Measurements from ENCODE around the gene GCNT2. TPM values are rescaled to one million over a fixed set of nuclear protein-coding genes. Genes with fewer than 3 reads are reported as not detected.

GCNT2 gene
- polyA plus RNA-seq, 3 donors = 3.5 to 10.0 (median 4.3) TPM

DNA sequence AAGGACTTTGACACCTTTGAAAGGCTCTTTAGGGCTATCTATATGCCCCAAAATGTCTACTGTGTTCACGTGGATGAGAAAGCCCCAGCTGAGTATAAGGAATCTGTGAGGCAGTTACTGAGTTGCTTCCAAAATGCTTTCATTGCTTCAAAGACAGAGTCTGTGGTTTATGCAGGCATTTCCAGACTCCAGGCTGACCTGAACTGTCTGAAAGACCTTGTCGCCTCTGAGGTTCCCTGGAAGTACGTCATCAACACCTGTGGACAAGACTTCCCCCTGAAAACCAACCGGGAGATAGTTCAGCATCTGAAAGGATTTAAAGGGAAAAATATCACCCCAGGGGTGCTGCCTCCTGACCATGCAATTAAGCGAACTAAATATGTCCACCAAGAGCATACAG is 65.2 kb downstream of the GCNT2 start:
- Histone ChIP-seq H3K4me1 (ENCODE audit: control insufficient read depth in 1 of 2, insufficient read depth in 2 of 2, low read length in 2 of 2) (peaks cover 5 to 9% of the 10 kb centered on the region in 2 donors), H3K79me2 (ENCODE audit: insufficient read depth, low read length) (peaks cover 61% of the 10 kb centered on the region), H3K9me3 (replicated peaks in 1 of 2; ENCODE audit: control insufficient read depth in 1 of 2, insufficient read depth in 1 of 2, low read length in 2 of 2) (no peaks in the 10 kb centered on the region), H3K27me3 (ENCODE audit: control insufficient read depth in 2 of 2, insufficient read depth in 2 of 2, low read length in 2 of 2) (no peaks in the 10 kb centered on the region), H3K4me2 (replicated peaks; ENCODE audit: extremely low read depth, low read length, poor library complexity, severe bottlenecking) (no peak overlapping the region), H3K9ac (ENCODE audit: insufficient read depth, low read length, poor library complexity, severe bottlenecking) (no peak overlapping the region), H3K36me3 (replicated peaks in 1 of 2; ENCODE audit: control insufficient read depth in 1 of 2, insufficient read depth in 2 of 2, low read length in 2 of 2) (peaks cover 3 to 28% of the 10 kb centered on the region in 2 donors), H3K27ac (ENCODE audit: low read depth in 1 of 2, low read length in 2 of 2) (peak overlapping the region in 1 of 2 donors; percentile 43), H4K20me1 (ENCODE audit: insufficient read depth, low read length) (peaks cover 75% of the 10 kb centered on the region), H2AFZ (ENCODE audit: insufficient read depth, low read depth, low read length, poor library complexity, severe bottlenecking) (no peak overlapping the region), H3K4me3 (replicated peaks in 1 of 3; ENCODE audit: low read depth in 2 of 3, low read length in 3 of 3) (no peak overlapping the region)
- H3K27ac Mint-ChIP-seq = peak overlapping the region in 2 of 7 donors; percentile 7 to 48
- 100% methylated on average over 2 of the region's 5 CpGs for WGBS (ENCODE audit: insufficient coverage)
- H3K9me3 Mint-ChIP-seq = peaks cover 0 to 3% (median 0%) of the 10 kb centered on the region in 7 donors
- peaks cover 24 to 35% of the 10 kb centered on the region in 2 donors for H3K36me3 Mint-ChIP-seq
- peaks cover 24% of the 10 kb centered on the region for H3K4me1 Mint-ChIP-seq
- H3K4me3 Mint-ChIP-seq = no peak overlapping the region
- peaks cover 0 to 2% (median 1%) of the 10 kb centered on the region in 3 donors for H3K27me3 Mint-ChIP-seq (ENCODE audit: low read depth in 3 of 3)
- DNase-seq = no peak
- intact Hi-C loops (cut with micrococcal nuclease) = no loop called here
- TF ChIP-seq, protein P1, sequence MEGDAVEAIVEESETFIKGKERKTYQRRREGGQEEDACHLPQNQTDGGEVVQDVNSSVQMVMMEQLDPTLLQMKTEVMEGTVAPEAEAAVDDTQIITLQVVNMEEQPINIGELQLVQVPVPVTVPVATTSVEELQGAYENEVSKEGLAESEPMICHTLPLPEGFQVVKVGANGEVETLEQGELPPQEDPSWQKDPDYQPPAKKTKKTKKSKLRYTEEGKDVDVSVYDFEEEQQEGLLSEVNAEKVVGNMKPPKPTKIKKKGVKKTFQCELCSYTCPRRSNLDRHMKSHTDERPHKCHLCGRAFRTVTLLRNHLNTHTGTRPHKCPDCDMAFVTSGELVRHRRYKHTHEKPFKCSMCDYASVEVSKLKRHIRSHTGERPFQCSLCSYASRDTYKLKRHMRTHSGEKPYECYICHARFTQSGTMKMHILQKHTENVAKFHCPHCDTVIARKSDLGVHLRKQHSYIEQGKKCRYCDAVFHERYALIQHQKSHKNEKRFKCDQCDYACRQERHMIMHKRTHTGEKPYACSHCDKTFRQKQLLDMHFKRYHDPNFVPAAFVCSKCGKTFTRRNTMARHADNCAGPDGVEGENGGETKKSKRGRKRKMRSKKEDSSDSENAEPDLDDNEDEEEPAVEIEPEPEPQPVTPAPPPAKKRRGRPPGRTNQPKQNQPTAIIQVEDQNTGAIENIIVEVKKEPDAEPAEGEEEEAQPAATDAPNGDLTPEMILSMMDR (IDR thresholded peaks at IDR 0.05) = no peak

DNA sequence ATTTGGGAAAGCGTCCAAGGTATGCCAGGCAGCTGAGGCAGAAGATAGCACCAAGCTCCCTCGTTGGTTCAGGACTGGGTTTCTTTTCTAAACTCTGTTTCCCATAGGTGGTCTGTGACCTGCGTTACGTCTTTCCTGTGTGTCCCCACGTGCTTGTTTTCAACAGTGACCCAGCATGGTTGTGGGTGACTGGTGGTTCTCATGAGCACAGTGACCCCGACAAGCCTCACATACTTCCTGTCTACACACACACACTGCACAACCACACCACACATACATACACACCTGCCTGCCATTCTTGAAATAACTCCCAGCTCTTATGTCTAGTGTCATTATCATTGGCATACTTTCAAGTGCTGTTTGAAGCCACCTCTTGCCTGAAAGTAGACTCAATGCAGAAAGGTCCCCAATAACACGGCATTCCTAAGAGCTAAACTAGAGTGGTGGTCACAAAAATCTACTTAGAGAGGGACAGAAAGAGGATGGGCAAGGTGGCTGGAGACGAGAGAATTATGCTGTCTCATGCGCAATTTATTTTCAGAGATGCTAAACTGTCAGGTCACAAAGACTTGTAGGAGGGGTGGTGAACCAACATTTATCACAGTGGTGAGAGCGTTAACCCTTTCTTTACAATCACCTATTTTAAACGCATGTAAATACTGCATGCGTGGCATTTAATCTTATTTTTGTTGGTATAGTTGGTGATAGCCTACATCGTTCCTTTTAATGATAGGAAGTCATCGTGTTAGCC is 66.7 kb downstream of the GCNT2 start:
- peaks cover 75% of the 10 kb centered on the region for H3K79me2 ChIP-seq (ENCODE audit: insufficient read depth, low read length)
- peaks cover 0 to 2% (median 1%) of the 10 kb centered on the region in 3 donors for H3K27me3 Mint-ChIP-seq (ENCODE audit: low read depth in 3 of 3)
- intact Hi-C loops (cut with micrococcal nuclease) = no loop called here

More for the DNA sequence above, 66.7 kb downstream of the GCNT2 start:
- Histone ChIP-seq H3K4me3 (replicated peaks in 1 of 3; ENCODE audit: low read depth in 2 of 3, low read length in 3 of 3) (no peak overlapping the region), H3K27me3 (ENCODE audit: control insufficient read depth in 2 of 2, insufficient read depth in 2 of 2, low read length in 2 of 2) (no peaks in the 10 kb centered on the region), H3K9ac (ENCODE audit: insufficient read depth, low read length, poor library complexity, severe bottlenecking) (no peak overlapping the region), H3K27ac (ENCODE audit: low read depth in 1 of 2, low read length in 2 of 2) (peak overlapping the region in 1 of 2 donors; percentile 17), H2AFZ (ENCODE audit: insufficient read depth, low read depth, low read length, poor library complexity, severe bottlenecking) (no peak overlapping the region), H4K20me1 (ENCODE audit: insufficient read depth, low read length) (peaks cover 72% of the 10 kb centered on the region), H3K9me3 (replicated peaks in 1 of 2; ENCODE audit: control insufficient read depth in 1 of 2, insufficient read depth in 1 of 2, low read length in 2 of 2) (no peaks in the 10 kb centered on the region), H3K4me2 (replicated peaks; ENCODE audit: extremely low read depth, low read length, poor library complexity, severe bottlenecking) (no peak overlapping the region), H3K4me1 (ENCODE audit: control insufficient read depth in 1 of 2, insufficient read depth in 2 of 2, low read length in 2 of 2) (peaks cover 5 to 8% of the 10 kb centered on the region in 2 donors), H3K36me3 (replicated peaks in 1 of 2; ENCODE audit: control insufficient read depth in 1 of 2, insufficient read depth in 2 of 2, low read length in 2 of 2) (peaks cover 3 to 36% of the 10 kb centered on the region in 2 donors)
- no peak for DNase-seq
- H3K9me3 Mint-ChIP-seq = peaks cover 0 to 3% (median 0%) of the 10 kb centered on the region in 7 donors
- H3K27ac Mint-ChIP-seq = no peak overlapping the region
- H3K4me3 Mint-ChIP-seq = no peak overlapping the region
- H3K36me3 Mint-ChIP-seq = peaks cover 29 to 35% of the 10 kb centered on the region in 2 donors
- peaks cover 23% of the 10 kb centered on the region for H3K4me1 Mint-ChIP-seq
- WGBS (ENCODE audit: insufficient coverage) = 43% methylated on average over 6 of the region's 14 CpGs
- TF ChIP-seq, protein P1 (IDR thresholded peaks at IDR 0.05) = no peak
